Nucleus accumbens (tissue), 56 donors: ENCODE results near the gene CNOT9.
A peak's percentile ranks its signal among the peaks of the same experiment; 100 is the strongest.

Source experiments
- DNase-seq, 56 donors: peaks; one replicate each; lab custom pipeline; 2025; lab: John Stamatoyannopoulos, UW

CNOT9 gene

GRCh38 chr2:218576854-218577253, 8.2 kb downstream of the CNOT9 start:
- no peak for DNase-seq

- DNase-seq = no peak
Observed at GRCh38 chr2:218577482-218578220, 9.0 kb downstream of the CNOT9 start.

- DNase-seq = no peak
Observed at GRCh38 chr2:218578272-218578877, 9.7 kb downstream of the CNOT9 start.

GRCh38 chr2:218582076-218582475, 13.4 kb downstream of the CNOT9 start:
- DNase-seq = no peak

GRCh38 chr2:218583983-218584850, 15.6 kb downstream of the CNOT9 start:
- DNase-seq = no peak

GRCh38 chr2:218585541-218585940, 16.9 kb downstream of the CNOT9 start:
- no peak for DNase-seq

GRCh38 chr2:218605432-218605831, 36.8 kb downstream of the CNOT9 start:
- DNase-seq = peak in 3 of 56 donors; percentile 2 to 23 (median 8)

- peak in 2 of 56 donors; percentile 1 to 27 for DNase-seq
Observed at GRCh38 chr2:218607436-218608115, 38.9 kb downstream of the CNOT9 start, which contains the start of gene PLCD4. PLCD4 (plus strand) TSS chr2:218607899; CDS start chr2:218615740, 7,841 bp downstream.

- DNase-seq = no peak
Observed at GRCh38 chr2:218615868-218616315, 47.3 kb downstream of the CNOT9 start.

GRCh38 chr2:218618102-218618860, 49.6 kb downstream of the CNOT9 start:
- no peak for DNase-seq

- no peak for DNase-seq
Observed at GRCh38 chr2:218621007-218621406, 52.4 kb downstream of the CNOT9 start.

GRCh38 chr2:218622606-218623365, 54.1 kb downstream of the CNOT9 start:
- DNase-seq = no peak

- no peak for DNase-seq
Observed at GRCh38 chr2:218623366-218623705, 54.7 kb downstream of the CNOT9 start.

- DNase-seq = no peak
Observed at GRCh38 chr2:218626369-218626768, 57.7 kb downstream of the CNOT9 start.

GRCh38 chr2:218627939-218628338, 59.3 kb downstream of the CNOT9 start:
- DNase-seq = no peak

GRCh38 chr2:218631837-218632236, 63.2 kb downstream of the CNOT9 start:
- no peak for DNase-seq

GRCh38 chr2:218635719-218636118, 67.1 kb downstream of the CNOT9 start:
- DNase-seq = no peak

- DNase-seq = no peak
Observed at GRCh38 chr2:218638372-218638771, 69.7 kb downstream of the CNOT9 start.

GRCh38 chr2:218642121-218642656, 73.5 kb downstream of the CNOT9 start:
- DNase-seq = no peak
